HCT116 (cell line): ENCODE results near the gene F10. TPM values are rescaled to one million over a fixed set of nuclear protein-coding genes. Genes with fewer than 3 reads are reported as not detected.

Experiments used
- ATAC-seq: fragments of 200-7000 bp; cut with Tn5 transposase; 2 replicates; pipeline ENCODE4 v1.9.1; 2020; ENCODE audit warnings: mild to moderate bottlenecking, moderate library complexity
- BruUV-seq: library from RNA; stranded (reverse); fragments of 400-500 nt; replicated peaks from 2 replicates; lab custom pipeline; 2021; lab: Mats Ljungman, UMichigan
- CTCF ChIA-PET: fragments of 300-600 bp; sonication (Branson Sonifier 250); formaldehyde crosslinking; loops from one replicate; lab custom pipeline; 2021; ENCODE audit warnings: antibody characterized with exemption; lab: Charles Lee
- POLR2A ChIA-PET: fragments of 300-600, 350-600 bp; sonication (Branson Sonifier 250); formaldehyde crosslinking; loops from one replicate; lab custom pipeline; 2021; ENCODE audit warnings: antibody characterized with exemption; lab: Charles Lee
- RAD21 ChIA-PET, 2 experiments: fragments of 300-600 bp; sonication (Branson Sonifier 250); formaldehyde crosslinking; loops; one replicate each; lab custom pipeline; 2023; ENCODE audit warnings: low total read pairs in 2 of 2; ENCODE audit not compliant: uncharacterized antibody in 2 of 2, unreplicated experiment in 2 of 2, low non-redundant PET in 1 of 2; lab: Charles Lee
- DNase-seq: peaks from one replicate; pipeline ENCODE4 v3.0.0-alpha.2; 2010; ENCODE audit warnings: low read depth, low spot score
- H2AFZ ChIP-seq: fragments of 200-600 bp; shearing (Covaris generic), sonication (generic); 2 replicates; pipeline ENCODE4 v1.6.1; 2017; ENCODE audit warnings: low read depth, mixed run types, mixed read lengths, antibody characterized with exemption, low read length; ENCODE audit not compliant: poor library complexity, severe bottlenecking
- H3K27ac ChIP-seq: 2 replicates; pipeline ENCODE4 v1.5.1; 2012; ENCODE audit warnings: low read depth, low read length
- H3K27me3 ChIP-seq: fragments of 200-600 bp; sonication (generic); 2 replicates; pipeline ENCODE4 v1.6.1; 2016; ENCODE audit warnings: mixed run types, low read length, mixed read lengths; ENCODE audit not compliant: insufficient read depth
- H3K36me3 ChIP-seq, 2 experiments: fragments of 200-500 bp in 1 of 2; fragments of 200-600 bp in 1 of 2; sonication (Bioruptor generic) in 1 of 2; sonication (generic) in 1 of 2; 2 replicates each; pipeline versions ENCODE4 v1.5.1 to v1.6.1; 2014 to 2016; ENCODE audit warnings: low read length in 2 of 2, inconsistent platforms in 1 of 2, mixed read lengths in 1 of 2, mixed run types in 1 of 2; ENCODE audit not compliant: insufficient read depth in 2 of 2, control insufficient read depth in 1 of 2
- H3K4me1 ChIP-seq, 2 experiments: fragments of 200-600 bp in 1 of 2; sonication (generic) in 1 of 2; 2 replicates each; pipeline versions ENCODE4 v1.5.1 to v1.6.1; 2012 to 2017; ENCODE audit warnings: low read length in 2 of 2, inconsistent platforms in 1 of 2, mild to moderate bottlenecking in 1 of 2, mixed read lengths in 1 of 2, mixed run types in 1 of 2, moderate library complexity in 1 of 2; ENCODE audit not compliant: insufficient read depth in 2 of 2, control insufficient read depth in 1 of 2
- H3K4me2 ChIP-seq: fragments of 200-600 bp; sonication (generic); 2 replicates; pipeline ENCODE4 v1.6.1; 2017; ENCODE audit warnings: mixed run types, low read length, mixed read lengths
- H3K4me3 ChIP-seq, 2 experiments: fragments of 200-600 bp in 1 of 2; sonication (generic) in 1 of 2; replicated peaks in 1 of 2; 2 replicates each; pipeline ENCODE4 v1.5.1; 2011 to 2016; ENCODE audit warnings: low read length in 2 of 2, control low read depth in 1 of 2, low read depth in 1 of 2, mild to moderate bottlenecking in 1 of 2, mixed read lengths in 1 of 2, mixed run types in 1 of 2
- H3K79me2 ChIP-seq: fragments of 200-600 bp; sonication (generic); 2 replicates; pipeline ENCODE4 v1.6.1; 2017; ENCODE audit warnings: mild to moderate bottlenecking, mixed run types, low read length, moderate library complexity, mixed read lengths; ENCODE audit not compliant: insufficient read depth
- H3K9ac ChIP-seq: fragments of 200-600 bp; sonication (generic); 2 replicates; pipeline ENCODE4 v1.6.1; 2016; ENCODE audit warnings: low read length, mixed read lengths
- H3K9me2 ChIP-seq: fragments of 200-600 bp; sonication (generic), shearing (Covaris generic); 2 replicates; pipeline ENCODE4 v1.6.1; 2017; ENCODE audit warnings: mixed run types, mild to moderate bottlenecking, moderate library complexity; ENCODE audit not compliant: insufficient read depth
- H3K9me3 ChIP-seq, 2 experiments: fragments of 200-500 bp in 1 of 2; fragments of 200-600 bp in 1 of 2; sonication (Bioruptor generic) in 1 of 2; sonication (generic) in 1 of 2; 2 replicates each; pipeline ENCODE4 v1.6.1; 2014 to 2017; ENCODE audit warnings: low read length in 2 of 2, mixed read lengths in 2 of 2, inconsistent platforms in 1 of 2, low read depth in 1 of 2, mild to moderate bottlenecking in 1 of 2, mixed run types in 1 of 2, moderate library complexity in 1 of 2; ENCODE audit not compliant: control insufficient read depth in 1 of 2, insufficient read depth in 1 of 2
- H4K20me1 ChIP-seq: fragments of 200-600 bp; sonication (generic), shearing (Covaris generic); 2 replicates; pipeline ENCODE4 v1.6.1; 2017; ENCODE audit warnings: mixed run types, mild to moderate bottlenecking, moderate library complexity; ENCODE audit not compliant: insufficient read depth
- ATF3 ChIP-seq: IDR thresholded peaks from 2 replicates; pipeline ENCODE4 v1.6.1; 2012
- EZH2phosphoT487 ChIP-seq: fragments of 200-600 bp; IDR thresholded peaks from 2 replicates; pipeline ENCODE4 v1.6.1; 2018; ENCODE audit warnings: antibody characterized with exemption, borderline replicate concordance
- SIN3A ChIP-seq: IDR thresholded peaks from 2 replicates; pipeline ENCODE4 v1.6.1; 2012; ENCODE audit warnings: low read depth
- SP1 ChIP-seq: IDR thresholded peaks from 2 replicates; pipeline ENCODE4 v1.6.1; 2012; ENCODE audit warnings: low read depth
- SRF ChIP-seq: IDR thresholded peaks from 2 replicates; pipeline ENCODE4 v1.6.1; 2012; ENCODE audit warnings: low read depth
- TCF7L2 ChIP-seq: IDR thresholded peaks from 2 replicates; pipeline ENCODE4 v1.7.0; 2011; ENCODE audit warnings: borderline replicate concordance, inconsistent platforms; ENCODE audit not compliant: insufficient read depth, insufficient read length; ENCODE audit errors: extremely low read depth
- intact Hi-C: fragments of 100-400 bp; cut with micrococcal nuclease; formaldehyde crosslinking; loops from 2 replicates; pipeline ENCODE4 v1.10.0; 2022
- total RNA-seq: library from RNA; stranded (reverse); gene quantifications from one replicate; pipeline ENCODE4 v1.2.1, GENCODE V29; 2021; ENCODE audit not compliant: unreplicated experiment
- TF ChIP-seq, protein P1 (sequence below): IDR thresholded peaks from 2 replicates; pipeline ENCODE4 v1.6.1; 2012
- TF ChIP-seq, protein P2 (sequence below): IDR thresholded peaks from 2 replicates; pipeline ENCODE4 v1.6.1; 2012; ENCODE audit warnings: low read depth

Gene F10
- total RNA-seq, 1 experiment from 2014 or later, result 4.0 TPM

DNA sequence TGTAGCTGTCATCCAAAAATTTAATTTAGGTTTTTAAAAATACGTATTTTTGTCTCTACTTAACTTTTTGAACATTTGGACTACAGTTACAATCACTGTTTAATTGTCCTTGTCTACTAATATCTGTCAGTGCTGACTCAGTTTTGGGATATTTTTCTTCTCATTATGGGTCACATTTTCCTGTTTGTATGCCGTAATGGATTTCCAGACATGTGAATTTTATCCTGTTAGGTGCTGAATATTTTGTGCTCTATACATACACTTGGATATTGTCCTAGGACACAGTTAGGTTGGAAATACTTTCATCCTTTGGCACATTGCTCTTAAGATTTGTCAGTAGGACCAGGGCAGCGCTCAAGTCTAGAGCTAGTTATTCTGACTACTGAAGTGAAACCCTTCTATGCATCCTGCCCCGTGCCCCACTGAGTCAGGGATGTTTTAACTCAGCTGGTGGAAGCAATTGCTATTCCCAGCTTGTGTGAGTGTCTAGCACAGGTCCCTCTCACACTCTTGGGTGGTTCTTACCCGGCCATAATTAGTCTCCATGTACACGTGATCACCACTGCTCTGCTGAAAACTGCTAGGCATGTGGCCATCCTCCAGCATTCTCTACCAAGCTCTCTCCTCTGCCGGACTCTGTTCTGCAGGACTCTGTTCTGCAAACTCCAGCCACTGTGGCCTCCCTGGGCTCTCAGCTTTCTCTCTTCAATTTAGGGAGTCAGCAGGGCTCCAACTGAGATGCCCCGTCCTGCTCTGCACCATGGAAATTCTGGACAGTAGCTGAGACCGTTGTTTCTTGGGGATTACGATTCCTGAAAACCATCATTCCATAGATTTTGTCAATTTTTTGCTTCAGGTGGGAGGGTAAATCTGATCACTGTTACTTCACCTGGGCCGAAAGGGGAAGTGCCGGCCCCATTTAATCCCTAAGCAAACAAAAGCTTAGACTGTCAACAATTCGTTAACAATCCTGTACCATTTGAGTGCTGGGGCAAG lies 47.0 kb downstream of the F10 start:
- Histone ChIP-seq H3K4me1 (no peaks in the 10 kb centered on the region), H3K27me3 (no peaks in the 10 kb centered on the region), H3K36me3 (peaks cover 3 to 8% of the 10 kb centered on the region in 2 experiments; a peak in 2 of 4 replicates), H4K20me1 (no peaks in the 10 kb centered on the region), H3K9ac (no peak overlapping the region), H3K4me2 (no peak overlapping the region), H3K9me3 (no peaks in the 10 kb centered on the region), H3K27ac (no peak overlapping the region), H2AFZ (no peak overlapping the region), H3K4me3 (no peak overlapping the region), H3K79me2 (no peaks in the 10 kb centered on the region), H3K9me2 (no peaks in the 10 kb centered on the region)
- RAD21 ChIA-PET, result no interaction called here
- ATAC-seq (no peak), DNase-seq (no peak)
- POLR2A ChIA-PET, result no interaction called here
- TF ChIP-seq SP1 (no peak), EZH2phosphoT487 (no peak), ATF3 (no peak), TCF7L2 (no peak), SIN3A (no peak), SRF (no peak)
- TF ChIP-seq, protein P1, sequence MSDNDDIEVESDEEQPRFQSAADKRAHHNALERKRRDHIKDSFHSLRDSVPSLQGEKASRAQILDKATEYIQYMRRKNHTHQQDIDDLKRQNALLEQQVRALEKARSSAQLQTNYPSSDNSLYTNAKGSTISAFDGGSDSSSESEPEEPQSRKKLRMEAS, result no peak
- TF ChIP-seq, protein P2, sequence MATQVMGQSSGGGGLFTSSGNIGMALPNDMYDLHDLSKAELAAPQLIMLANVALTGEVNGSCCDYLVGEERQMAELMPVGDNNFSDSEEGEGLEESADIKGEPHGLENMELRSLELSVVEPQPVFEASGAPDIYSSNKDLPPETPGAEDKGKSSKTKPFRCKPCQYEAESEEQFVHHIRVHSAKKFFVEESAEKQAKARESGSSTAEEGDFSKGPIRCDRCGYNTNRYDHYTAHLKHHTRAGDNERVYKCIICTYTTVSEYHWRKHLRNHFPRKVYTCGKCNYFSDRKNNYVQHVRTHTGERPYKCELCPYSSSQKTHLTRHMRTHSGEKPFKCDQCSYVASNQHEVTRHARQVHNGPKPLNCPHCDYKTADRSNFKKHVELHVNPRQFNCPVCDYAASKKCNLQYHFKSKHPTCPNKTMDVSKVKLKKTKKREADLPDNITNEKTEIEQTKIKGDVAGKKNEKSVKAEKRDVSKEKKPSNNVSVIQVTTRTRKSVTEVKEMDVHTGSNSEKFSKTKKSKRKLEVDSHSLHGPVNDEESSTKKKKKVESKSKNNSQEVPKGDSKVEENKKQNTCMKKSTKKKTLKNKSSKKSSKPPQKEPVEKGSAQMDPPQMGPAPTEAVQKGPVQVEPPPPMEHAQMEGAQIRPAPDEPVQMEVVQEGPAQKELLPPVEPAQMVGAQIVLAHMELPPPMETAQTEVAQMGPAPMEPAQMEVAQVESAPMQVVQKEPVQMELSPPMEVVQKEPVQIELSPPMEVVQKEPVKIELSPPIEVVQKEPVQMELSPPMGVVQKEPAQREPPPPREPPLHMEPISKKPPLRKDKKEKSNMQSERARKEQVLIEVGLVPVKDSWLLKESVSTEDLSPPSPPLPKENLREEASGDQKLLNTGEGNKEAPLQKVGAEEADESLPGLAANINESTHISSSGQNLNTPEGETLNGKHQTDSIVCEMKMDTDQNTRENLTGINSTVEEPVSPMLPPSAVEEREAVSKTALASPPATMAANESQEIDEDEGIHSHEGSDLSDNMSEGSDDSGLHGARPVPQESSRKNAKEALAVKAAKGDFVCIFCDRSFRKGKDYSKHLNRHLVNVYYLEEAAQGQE, result no peak
- BruUV-seq, result no TSS peak
- intact Hi-C loops, result no loop called here
- CTCF ChIA-PET, result no interaction called here
